ENCODE measurements around the gene IL23R.

The IL23R gene

DNA sequence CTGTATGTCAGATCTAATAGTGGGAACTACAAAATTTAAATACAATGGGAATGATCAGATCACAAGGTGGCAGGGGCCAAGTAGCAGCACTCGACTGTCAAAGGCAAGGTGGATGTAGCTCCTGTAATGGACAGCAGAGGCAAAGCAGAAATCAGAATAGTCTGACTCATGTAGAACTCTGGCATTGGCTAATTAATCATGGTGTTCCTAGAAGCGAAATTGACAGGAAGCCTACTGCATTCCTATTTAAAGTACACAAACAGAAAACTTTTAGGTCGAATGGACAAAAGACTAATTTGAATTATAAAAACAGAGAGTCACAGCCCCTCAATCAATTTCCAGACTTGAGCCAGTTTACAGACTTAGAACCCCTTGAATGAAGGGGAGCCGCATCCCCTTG, 124.0 kb downstream of the IL23R start:
- H3K9ac ChIP-seq (ENCODE audit: low read depth, low read length) = no peak overlapping the region
- no peaks in the 10 kb centered on the region for H3K4me1 ChIP-seq (ENCODE audit: insufficient read depth, low read length)
- H3K27me3 ChIP-seq (ENCODE audit: insufficient read depth, low read length) = no peaks in the 10 kb centered on the region
- no peak overlapping the region for H3K27ac ChIP-seq (ENCODE audit: low read length)
- no peaks in the 10 kb centered on the region for H3K36me3 ChIP-seq (ENCODE audit: insufficient read depth, low read depth, low read length)
- H3K9me3 ChIP-seq (ENCODE audit: insufficient read depth, low read depth, low read length) = peaks cover 4% of the 10 kb centered on the region; the same call in 1 of the 2 replicates
- H3K4me3 ChIP-seq (ENCODE audit: low read length) = no peak overlapping the region

DNA sequence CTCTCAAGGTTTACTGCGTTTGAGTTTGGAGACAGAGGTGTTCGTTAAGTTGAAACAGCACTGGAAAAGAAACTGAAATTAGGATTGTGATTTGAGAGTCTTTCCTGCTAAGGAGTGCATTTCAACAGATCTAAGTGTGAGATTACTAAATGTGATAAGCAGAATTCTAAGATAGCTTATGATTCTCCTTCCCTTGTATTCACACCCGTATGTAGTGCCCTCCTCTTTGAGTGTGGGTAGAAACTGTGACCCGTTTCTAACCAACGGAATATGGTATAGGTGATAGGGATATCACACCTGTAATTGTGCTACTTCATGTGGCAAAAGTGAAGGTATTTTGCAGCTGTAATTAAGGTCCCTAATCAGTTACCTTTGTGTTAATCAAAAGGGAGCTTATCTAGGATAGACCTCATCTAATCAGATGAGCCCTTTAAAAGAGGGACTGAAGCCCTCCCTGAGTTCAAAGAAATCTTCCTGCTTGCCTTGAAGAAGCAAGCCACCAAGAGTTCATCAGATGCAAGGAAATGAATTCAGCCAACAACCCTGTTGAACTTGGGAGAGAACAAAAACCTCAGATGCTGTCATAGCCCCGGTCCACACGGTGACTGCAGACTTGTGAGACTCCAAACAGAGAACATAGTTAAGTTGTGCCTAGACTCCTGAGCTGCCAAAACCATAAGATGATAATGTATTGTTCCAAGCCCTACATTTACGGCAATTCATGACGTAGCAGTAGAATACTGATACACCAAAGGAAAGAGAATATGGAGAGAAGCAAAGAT, 128.8 kb downstream of the IL23R start:
- no peaks in the 10 kb centered on the region for H3K9me3 ChIP-seq (ENCODE audit: insufficient read depth, low read depth, low read length)
- H3K27ac ChIP-seq (ENCODE audit: low read length) = no peak overlapping the region
- no peaks in the 10 kb centered on the region for H3K27me3 ChIP-seq (ENCODE audit: insufficient read depth, low read length)

DNA sequence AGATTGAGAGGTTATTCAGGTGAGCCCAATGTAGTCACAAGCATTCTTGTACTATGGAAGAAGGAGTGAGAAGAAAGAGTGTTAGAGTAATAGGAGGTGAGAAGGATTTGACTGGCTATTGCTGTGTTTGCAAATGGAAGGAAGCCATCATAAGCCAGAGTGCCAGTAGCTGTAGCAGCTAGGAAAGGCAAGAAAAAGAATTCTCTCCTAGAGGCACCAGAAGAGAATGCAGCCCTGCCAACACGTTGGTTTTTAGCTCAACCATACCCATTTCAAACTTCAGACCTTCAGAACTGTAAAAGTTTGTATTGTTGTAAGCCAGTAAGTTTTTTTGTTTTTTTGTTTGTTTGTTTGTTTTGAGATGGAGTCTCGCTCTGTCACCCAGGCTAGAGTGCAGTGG, 132.5 kb downstream of the IL23R start:
- no peak overlapping the region for H3K9ac ChIP-seq (ENCODE audit: low read depth, low read length)
- no peaks in the 10 kb centered on the region for H3K9me3 ChIP-seq (ENCODE audit: insufficient read depth, low read depth, low read length)
- H3K36me3 ChIP-seq (ENCODE audit: insufficient read depth, low read depth, low read length) = no peaks in the 10 kb centered on the region
- no peaks in the 10 kb centered on the region for H3K27me3 ChIP-seq (ENCODE audit: insufficient read depth, low read length)
- H3K4me1 ChIP-seq (ENCODE audit: insufficient read depth, low read length) = no peaks in the 10 kb centered on the region
- no peak overlapping the region for H3K27ac ChIP-seq (ENCODE audit: low read length)
- no peak overlapping the region for H3K4me3 ChIP-seq (ENCODE audit: low read length)

More for the DNA sequence above, 128.8 kb downstream of the IL23R start:
- Histone ChIP-seq H3K36me3 (ENCODE audit: insufficient read depth, low read depth, low read length) (no peaks in the 10 kb centered on the region), H3K9ac (ENCODE audit: low read depth, low read length) (no peak overlapping the region), H3K4me1 (ENCODE audit: insufficient read depth, low read length) (no peaks in the 10 kb centered on the region), H3K4me3 (ENCODE audit: low read length) (no peak overlapping the region)

DNA sequence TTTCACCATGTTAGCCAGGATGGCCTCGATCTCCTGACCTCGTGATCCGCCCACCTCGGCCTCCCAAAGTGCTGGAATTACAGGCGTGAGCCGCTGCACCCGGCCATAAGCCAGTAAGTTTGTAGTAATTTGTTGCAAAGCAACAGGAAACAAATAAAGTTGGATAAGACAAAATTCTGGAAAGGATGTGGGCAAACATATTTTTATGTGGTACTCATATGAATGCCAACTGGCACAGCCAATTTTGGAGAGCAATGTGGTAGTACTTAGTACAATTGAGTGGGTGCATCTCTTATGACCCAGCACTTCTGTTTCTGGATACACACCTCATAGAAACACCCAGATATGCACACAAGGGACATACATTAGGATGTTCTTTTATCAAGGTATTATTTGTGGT, 133.0 kb downstream of the IL23R start:
- no peaks in the 10 kb centered on the region for H3K27me3 ChIP-seq (ENCODE audit: insufficient read depth, low read length)
- H3K27ac ChIP-seq (ENCODE audit: low read length) = no peak overlapping the region
- no peaks in the 10 kb centered on the region for H3K36me3 ChIP-seq (ENCODE audit: insufficient read depth, low read depth, low read length)
- no peak overlapping the region for H3K9ac ChIP-seq (ENCODE audit: low read depth, low read length)
- H3K9me3 ChIP-seq (ENCODE audit: insufficient read depth, low read depth, low read length) = no peaks in the 10 kb centered on the region
- H3K4me3 ChIP-seq (ENCODE audit: low read length) = no peak overlapping the region
- no peaks in the 10 kb centered on the region for H3K4me1 ChIP-seq (ENCODE audit: insufficient read depth, low read length)

DNA sequence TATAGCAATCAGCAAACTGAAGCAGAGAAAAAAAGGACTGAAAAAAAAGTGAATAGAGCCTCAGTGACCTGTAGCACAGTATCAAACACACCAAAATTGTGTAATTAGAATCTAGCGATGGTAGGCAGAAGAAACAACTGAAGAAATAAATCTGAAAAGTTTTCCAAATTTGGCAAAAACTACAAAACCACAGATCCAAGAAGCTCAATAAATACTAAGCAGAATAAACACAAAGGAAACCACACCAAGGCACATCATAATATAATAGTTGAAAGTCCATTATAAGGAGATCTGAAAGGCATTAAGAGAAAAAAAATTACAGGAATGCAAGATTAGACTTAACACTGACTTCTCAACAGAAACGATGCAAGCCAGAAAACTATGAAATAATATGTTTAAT, 134.3 kb downstream of the IL23R start:
- Histone ChIP-seq H3K9ac (ENCODE audit: low read depth, low read length) (no peak overlapping the region), H3K9me3 (ENCODE audit: insufficient read depth, low read depth, low read length) (no peaks in the 10 kb centered on the region), H3K4me3 (ENCODE audit: low read length) (no peak overlapping the region), H3K27ac (ENCODE audit: low read length) (no peak overlapping the region), H3K4me1 (ENCODE audit: insufficient read depth, low read length) (no peaks in the 10 kb centered on the region), H3K27me3 (ENCODE audit: insufficient read depth, low read length) (no peaks in the 10 kb centered on the region), H3K36me3 (ENCODE audit: insufficient read depth, low read depth, low read length) (no peaks in the 10 kb centered on the region)

DNA sequence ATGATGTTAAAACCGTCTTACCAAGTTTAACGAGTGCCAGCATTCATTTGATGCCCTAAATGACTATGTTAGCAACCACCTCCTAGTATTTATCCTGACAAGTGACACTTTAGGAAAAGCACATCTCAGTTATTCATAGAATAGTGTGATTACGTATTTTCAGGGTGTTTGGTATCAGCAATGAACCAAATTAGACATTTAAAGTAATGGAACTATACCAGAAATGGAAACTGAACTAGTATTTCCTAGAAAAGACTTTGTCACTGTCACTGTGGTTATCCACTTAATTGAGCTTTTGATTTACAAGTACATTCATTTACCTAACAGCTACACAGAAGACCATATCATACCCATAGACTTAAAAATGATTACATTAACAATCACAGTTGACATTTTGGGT, 137.8 kb downstream of the IL23R start:
- H3K36me3 ChIP-seq (ENCODE audit: insufficient read depth, low read depth, low read length) = no peaks in the 10 kb centered on the region
- H3K9ac ChIP-seq (ENCODE audit: low read depth, low read length) = no peak overlapping the region
- H3K27ac ChIP-seq (ENCODE audit: low read length) = no peak overlapping the region
- peaks cover 29% of the 10 kb centered on the region for H3K27me3 ChIP-seq (ENCODE audit: insufficient read depth, low read length)
- H3K4me3 ChIP-seq (ENCODE audit: low read length) = no peak overlapping the region
- H3K4me1 ChIP-seq (ENCODE audit: insufficient read depth, low read length) = no peaks in the 10 kb centered on the region
- no peaks in the 10 kb centered on the region for H3K9me3 ChIP-seq (ENCODE audit: insufficient read depth, low read depth, low read length)

DNA sequence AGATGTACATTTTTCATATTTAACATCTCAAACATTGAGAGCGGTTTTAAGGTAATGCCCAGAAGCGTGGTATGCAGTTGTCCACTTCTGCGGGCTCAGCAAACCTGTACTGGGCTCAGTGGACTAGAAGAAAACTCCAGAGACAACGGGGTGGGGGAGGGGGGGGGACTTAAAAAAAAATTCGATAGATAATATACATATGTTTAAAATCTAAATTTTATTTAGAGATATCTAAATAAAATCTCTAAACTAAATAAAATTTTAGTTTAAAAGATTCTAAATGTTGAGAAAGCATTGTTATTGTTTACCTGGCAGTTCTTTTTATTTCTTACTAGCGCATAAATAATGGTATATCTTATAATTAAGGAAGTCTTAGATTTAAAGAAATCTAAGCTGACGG, 140.3 kb downstream of the IL23R start:
- Histone ChIP-seq H3K4me3 (ENCODE audit: low read length) (no peak overlapping the region), H3K9ac (ENCODE audit: low read depth, low read length) (no peak overlapping the region), H3K27me3 (ENCODE audit: insufficient read depth, low read length) (peaks cover 32% of the 10 kb centered on the region), H3K9me3 (ENCODE audit: insufficient read depth, low read depth, low read length) (no peaks in the 10 kb centered on the region), H3K36me3 (ENCODE audit: insufficient read depth, low read depth, low read length) (no peaks in the 10 kb centered on the region), H3K4me1 (ENCODE audit: insufficient read depth, low read length) (no peaks in the 10 kb centered on the region), H3K27ac (ENCODE audit: low read length) (no peak overlapping the region)

DNA sequence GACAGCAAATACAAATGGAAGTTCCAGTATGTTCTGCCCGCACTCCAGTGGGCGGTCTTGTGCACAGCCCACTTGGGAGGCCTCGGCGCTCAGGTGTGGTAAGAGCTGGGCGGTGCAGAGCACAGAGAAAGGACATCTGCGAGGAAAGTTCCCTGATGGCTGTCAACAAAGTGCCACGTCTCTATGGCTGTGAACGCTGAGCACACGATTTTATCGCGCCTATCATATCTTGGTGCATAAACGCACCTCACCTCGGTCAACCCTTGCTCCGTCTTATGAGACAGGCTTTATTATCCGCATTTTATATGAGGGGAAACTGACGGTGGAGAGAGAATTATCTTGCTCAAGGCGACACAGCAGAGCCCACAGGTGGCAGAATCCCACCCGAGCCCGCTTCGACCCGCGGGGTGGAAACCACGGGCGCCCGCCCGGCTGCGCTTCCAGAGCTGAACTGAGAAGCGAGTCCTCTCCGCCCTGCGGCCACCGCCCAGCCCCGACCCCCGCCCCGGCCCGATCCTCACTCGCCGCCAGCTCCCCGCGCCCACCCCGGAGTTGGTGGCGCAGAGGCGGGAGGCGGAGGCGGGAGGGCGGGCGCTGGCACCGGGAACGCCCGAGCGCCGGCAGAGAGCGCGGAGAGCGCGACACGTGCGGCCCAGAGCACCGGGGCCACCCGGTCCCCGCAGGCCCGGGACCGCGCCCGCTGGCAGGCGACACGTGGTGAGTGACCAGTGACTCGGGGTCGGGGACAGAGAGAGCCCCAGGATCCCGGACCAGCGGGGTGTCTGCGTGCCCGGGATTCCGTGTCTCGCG, 141.2 kb downstream of the IL23R start, which contains the start of gene IL12RB2:
Gene IL12RB2, plus strand, starts transcription at position 623 of the 810 bp plus-strand sequence. CDS start 12,496 bp downstream, outside the sequence.
- no peaks in the 10 kb centered on the region for H3K4me1 ChIP-seq (ENCODE audit: insufficient read depth, low read length)
- H3K36me3 ChIP-seq (ENCODE audit: insufficient read depth, low read depth, low read length) = no peaks in the 10 kb centered on the region
- peak within 1 kb of the TSS; percentile 42; the same call in 1 of the 2 replicates for H3K9ac ChIP-seq (ENCODE audit: low read depth, low read length)
- H3K27me3 ChIP-seq (ENCODE audit: insufficient read depth, low read length) = peaks cover 32% of the 10 kb centered on the region
- H3K9me3 ChIP-seq (ENCODE audit: insufficient read depth, low read depth, low read length) = no peaks in the 10 kb centered on the region
- H3K27ac ChIP-seq (ENCODE audit: low read length) = no peak within 1 kb of the TSS
- H3K4me3 ChIP-seq (ENCODE audit: low read length) = peak within 1 kb of the TSS; percentile 80

DNA sequence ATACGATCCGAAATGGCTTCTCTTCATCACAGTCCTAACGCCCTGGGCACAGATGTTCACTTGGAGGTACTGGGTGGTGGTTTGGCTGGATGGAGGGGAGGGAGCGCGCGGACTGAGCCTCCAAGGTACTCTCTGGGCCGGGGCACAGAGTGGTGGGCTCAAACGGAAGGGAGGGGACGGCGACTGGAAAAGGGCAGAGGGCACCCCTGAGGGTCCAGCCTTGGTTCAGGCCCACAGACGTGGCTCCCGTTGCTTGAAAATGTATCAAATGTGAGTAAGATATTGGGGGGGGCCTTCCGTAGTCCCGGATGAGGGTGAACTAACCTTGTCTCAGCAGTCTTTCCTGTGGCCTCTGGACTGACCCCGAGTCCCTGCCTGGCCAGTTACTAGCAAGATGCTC, 141.9 kb downstream of the IL23R start:
- H3K27ac ChIP-seq (ENCODE audit: low read length) = no peak overlapping the region
- H3K9me3 ChIP-seq (ENCODE audit: insufficient read depth, low read depth, low read length) = no peaks in the 10 kb centered on the region
- H3K4me1 ChIP-seq (ENCODE audit: insufficient read depth, low read length) = no peaks in the 10 kb centered on the region
- peaks cover 32% of the 10 kb centered on the region for H3K27me3 ChIP-seq (ENCODE audit: insufficient read depth, low read length)
- no peaks in the 10 kb centered on the region for H3K36me3 ChIP-seq (ENCODE audit: insufficient read depth, low read depth, low read length)
- H3K9ac ChIP-seq (ENCODE audit: low read depth, low read length) = no peak overlapping the region
- peak overlapping the region; percentile 80; the same call in 1 of the 2 replicates for H3K4me3 ChIP-seq (ENCODE audit: low read length)
